Ishikawa (cell line): Measurements from ENCODE around the gene GMPR.

ENCODE experiments used
- CEBPB ChIP-seq: IDR thresholded peaks from 2 replicates; pipeline ENCODE4 v1.6.1; 2012
- CREB1 ChIP-seq: IDR thresholded peaks from 2 replicates; pipeline ENCODE4 v1.6.1; 2012; ENCODE audit warnings: low read depth
- EGR1 ChIP-seq: IDR thresholded peaks from 2 replicates; pipeline ENCODE4 v1.6.1; 2012
- EP300 ChIP-seq: IDR thresholded peaks from 2 replicates; pipeline ENCODE4 v1.6.1; 2012; ENCODE audit warnings: borderline replicate concordance
- FOXM1 ChIP-seq: IDR thresholded peaks from 2 replicates; pipeline ENCODE4 v1.6.1; 2012; ENCODE audit warnings: low read depth, borderline replicate concordance
- NFIC ChIP-seq: IDR thresholded peaks from 2 replicates; pipeline ENCODE4 v1.6.1; 2012
- RAD21 ChIP-seq: IDR thresholded peaks from 2 replicates; pipeline ENCODE4 v1.6.1; 2012; ENCODE audit warnings: low read depth
- TAF1 ChIP-seq: IDR thresholded peaks from 2 replicates; pipeline ENCODE4 v1.6.1; 2012; ENCODE audit warnings: low read depth, mild to moderate bottlenecking
- TCF12 ChIP-seq: IDR thresholded peaks from 2 replicates; pipeline ENCODE4 v1.6.1; 2012; ENCODE audit warnings: low read depth
- TEAD4 ChIP-seq: IDR thresholded peaks from 2 replicates; pipeline ENCODE4 v1.6.1; 2012
- YY1 ChIP-seq: IDR thresholded peaks from 2 replicates; pipeline ENCODE4 v1.6.1; 2012; ENCODE audit warnings: low read depth
- ZBTB7A ChIP-seq: IDR thresholded peaks from 2 replicates; pipeline ENCODE4 v1.6.1; 2012; ENCODE audit warnings: low read depth
- TF ChIP-seq, protein P1 (sequence below): IDR thresholded peaks from 2 replicates; pipeline ENCODE4 v1.6.1; 2012; ENCODE audit warnings: low read depth, mild to moderate bottlenecking
- TF ChIP-seq, protein P2 (sequence below): IDR thresholded peaks from 2 replicates; pipeline ENCODE4 v1.6.1; 2012
- TF ChIP-seq, protein P3 (sequence below): IDR thresholded peaks from 2 replicates; pipeline ENCODE4 v1.6.1; 2012

GMPR gene

DNA sequence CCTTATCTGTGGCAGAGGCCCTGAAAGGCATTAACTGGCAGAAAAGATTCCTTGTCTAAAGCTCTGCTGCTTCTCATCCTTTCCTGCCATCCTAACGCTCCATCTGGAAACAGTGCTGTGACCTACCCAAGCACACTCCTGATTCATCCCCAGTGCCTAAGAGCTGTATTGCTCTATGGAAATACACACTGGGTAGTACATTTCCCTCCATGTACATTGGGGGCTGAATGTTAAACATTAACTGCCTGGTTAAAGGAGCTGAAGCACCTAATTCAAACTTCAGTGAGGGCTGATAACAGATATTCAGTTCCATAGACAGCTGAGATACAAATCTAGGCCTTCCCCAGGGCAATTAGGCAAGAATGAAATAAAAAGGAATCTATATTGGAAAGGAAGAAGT lies 36.7 kb upstream of the GMPR start:
- TF ChIP-seq EP300 (no peak), TAF1 (no peak), CREB1 (no peak), TCF12 (no peak), FOXM1 (no peak), CEBPB (no peak), EGR1 (no peak), YY1 (no peak), ZBTB7A (no peak), RAD21 (no peak), TEAD4 (no peak), NFIC (no peak)
- TF ChIP-seq, protein P1, sequence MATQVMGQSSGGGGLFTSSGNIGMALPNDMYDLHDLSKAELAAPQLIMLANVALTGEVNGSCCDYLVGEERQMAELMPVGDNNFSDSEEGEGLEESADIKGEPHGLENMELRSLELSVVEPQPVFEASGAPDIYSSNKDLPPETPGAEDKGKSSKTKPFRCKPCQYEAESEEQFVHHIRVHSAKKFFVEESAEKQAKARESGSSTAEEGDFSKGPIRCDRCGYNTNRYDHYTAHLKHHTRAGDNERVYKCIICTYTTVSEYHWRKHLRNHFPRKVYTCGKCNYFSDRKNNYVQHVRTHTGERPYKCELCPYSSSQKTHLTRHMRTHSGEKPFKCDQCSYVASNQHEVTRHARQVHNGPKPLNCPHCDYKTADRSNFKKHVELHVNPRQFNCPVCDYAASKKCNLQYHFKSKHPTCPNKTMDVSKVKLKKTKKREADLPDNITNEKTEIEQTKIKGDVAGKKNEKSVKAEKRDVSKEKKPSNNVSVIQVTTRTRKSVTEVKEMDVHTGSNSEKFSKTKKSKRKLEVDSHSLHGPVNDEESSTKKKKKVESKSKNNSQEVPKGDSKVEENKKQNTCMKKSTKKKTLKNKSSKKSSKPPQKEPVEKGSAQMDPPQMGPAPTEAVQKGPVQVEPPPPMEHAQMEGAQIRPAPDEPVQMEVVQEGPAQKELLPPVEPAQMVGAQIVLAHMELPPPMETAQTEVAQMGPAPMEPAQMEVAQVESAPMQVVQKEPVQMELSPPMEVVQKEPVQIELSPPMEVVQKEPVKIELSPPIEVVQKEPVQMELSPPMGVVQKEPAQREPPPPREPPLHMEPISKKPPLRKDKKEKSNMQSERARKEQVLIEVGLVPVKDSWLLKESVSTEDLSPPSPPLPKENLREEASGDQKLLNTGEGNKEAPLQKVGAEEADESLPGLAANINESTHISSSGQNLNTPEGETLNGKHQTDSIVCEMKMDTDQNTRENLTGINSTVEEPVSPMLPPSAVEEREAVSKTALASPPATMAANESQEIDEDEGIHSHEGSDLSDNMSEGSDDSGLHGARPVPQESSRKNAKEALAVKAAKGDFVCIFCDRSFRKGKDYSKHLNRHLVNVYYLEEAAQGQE, result no peak
- TF ChIP-seq, protein P2, sequence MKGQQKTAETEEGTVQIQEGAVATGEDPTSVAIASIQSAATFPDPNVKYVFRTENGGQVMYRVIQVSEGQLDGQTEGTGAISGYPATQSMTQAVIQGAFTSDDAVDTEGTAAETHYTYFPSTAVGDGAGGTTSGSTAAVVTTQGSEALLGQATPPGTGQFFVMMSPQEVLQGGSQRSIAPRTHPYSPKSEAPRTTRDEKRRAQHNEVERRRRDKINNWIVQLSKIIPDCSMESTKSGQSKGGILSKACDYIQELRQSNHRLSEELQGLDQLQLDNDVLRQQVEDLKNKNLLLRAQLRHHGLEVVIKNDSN, result no peak
- TF ChIP-seq, protein P3, sequence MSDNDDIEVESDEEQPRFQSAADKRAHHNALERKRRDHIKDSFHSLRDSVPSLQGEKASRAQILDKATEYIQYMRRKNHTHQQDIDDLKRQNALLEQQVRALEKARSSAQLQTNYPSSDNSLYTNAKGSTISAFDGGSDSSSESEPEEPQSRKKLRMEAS, result no peak

DNA sequence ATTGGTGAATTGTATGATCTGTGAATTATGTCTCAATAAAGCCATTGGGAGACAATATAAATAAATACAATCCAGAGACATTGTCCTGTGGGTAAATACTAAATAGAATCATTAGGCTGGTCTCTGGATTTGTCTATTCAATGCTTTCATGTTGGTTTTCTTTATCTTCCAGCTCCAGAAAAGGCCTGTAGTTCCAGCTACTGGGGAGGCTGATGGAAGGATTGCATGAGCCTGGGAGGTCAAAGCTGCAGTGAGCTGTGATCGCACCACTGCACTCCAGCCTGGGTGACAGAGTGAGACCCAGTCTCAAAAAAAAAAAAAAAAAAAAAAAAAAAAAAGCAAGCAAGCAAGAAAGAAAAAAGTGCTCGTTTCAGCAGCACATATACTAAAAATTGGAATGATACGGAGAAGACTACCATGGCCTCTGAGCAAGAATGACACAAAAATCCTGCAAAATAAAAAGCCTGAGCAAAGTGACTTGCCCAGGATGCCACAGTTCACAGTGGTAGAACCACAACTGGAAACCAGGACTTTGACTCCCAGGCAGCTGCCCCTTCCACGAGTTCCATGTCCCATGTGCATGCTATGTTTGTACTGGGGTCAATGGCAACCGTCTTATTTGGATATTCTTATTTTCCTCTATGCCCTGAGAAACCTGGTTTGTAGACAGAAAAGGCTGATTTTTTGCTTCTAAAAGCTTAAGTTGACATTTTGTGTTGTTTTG lies 33.6 kb upstream of the GMPR start:
- TF ChIP-seq CEBPB (no peak), EP300 (no peak), CREB1 (no peak), YY1 (no peak), TEAD4 (no peak), FOXM1 (no peak), EGR1 (no peak), RAD21 (no peak), TAF1 (no peak), NFIC (no peak), TCF12 (no peak)
- TF ChIP-seq, protein P1, result no peak
- TF ChIP-seq, protein P2, result no peak

DNA sequence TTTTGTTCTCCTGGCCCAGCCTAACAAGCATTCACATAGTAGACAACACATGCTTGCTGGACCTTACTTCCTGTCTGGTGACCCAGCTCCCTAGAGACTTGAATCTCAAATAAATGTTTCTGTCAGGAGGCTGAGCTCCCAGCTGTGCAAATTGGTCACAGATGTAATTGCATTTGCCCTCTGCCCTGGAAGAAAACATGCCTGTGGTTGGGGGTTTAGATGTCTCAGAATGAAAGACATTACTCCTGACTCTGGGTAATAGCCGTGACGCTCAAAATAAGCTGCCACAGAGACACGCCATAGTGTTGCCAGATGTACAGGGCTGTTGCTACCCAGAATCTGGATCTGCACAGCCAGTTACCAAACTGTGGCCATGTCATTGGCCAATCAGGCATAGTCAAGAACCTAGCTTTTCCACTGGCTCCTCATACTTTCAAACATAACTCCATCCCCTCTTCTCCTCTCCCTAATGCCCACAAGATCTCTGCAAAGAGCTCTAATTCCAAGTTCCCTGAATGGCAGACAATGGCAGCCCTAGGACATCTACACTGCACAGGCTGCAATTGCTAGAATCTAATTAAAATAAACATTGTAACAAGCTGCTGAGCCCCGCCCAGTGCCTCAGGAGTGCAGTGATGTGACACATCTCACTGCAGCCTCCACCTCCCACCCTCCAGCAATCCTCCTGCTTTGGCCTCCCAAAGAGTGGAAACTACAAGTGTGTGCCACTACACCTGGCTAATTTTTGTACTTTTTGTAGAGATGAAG lies 32.8 kb upstream of the GMPR start:
- TF ChIP-seq RAD21 (no peak), YY1 (no peak)

DNA sequence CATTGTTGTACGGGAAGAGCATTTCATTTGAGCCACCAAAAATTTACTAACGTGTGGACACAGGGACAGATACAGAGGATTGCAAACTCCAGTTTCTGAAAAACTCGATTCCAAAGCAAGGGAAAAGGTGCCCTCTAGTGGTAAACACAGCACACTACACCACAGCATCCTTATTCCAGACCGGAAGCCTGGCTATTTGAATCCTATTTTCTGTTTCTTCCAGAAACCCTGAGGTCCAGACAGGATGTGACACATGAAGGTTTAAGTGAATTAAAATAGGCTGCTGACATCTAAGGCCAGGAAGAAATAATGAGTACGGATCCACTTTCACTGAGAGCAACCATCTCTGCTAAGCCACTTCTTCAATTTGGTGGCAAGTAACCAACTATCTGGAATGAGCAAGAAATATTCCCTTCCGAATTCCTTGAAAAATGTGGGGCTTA lies 31.8 kb upstream of the GMPR start:
- TF ChIP-seq RAD21 (peak; percentile 82), TCF12 (no peak)

DNA sequence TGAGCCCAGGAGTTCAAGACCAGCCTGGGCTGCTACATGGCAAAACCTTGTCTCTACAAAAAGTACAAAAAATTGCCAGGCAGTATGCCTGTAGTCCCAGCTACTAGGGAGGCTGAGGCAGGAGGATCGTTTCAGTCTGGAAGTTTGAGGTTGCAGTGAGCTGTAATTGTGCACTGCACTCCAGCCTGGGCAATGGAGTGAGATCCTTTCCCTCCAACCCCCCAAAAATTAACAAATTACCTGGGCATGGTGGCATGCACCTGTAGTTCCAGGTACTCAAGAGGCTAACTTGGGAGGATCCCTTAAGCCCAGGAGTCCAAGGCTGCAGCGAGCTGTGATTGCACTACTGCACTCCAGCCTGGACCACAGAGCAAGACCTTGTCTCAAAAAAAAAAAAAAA lies 29.4 kb upstream of the GMPR start:
- TF ChIP-seq TAF1 (no peak), ZBTB7A (no peak), CREB1 (no peak), TEAD4 (no peak)
- TF ChIP-seq, protein P2, result no peak
- TF ChIP-seq, protein P3, result no peak
- TF ChIP-seq, protein P1, result no peak
